ENCODE measurements around the gene TROAP.
"Not testable (repeated sequence)": the region's sequence is repeated elsewhere in the genome, so short reads cannot be mapped to it uniquely, and the experiment has no call there.

Gene TROAP

DNA sequence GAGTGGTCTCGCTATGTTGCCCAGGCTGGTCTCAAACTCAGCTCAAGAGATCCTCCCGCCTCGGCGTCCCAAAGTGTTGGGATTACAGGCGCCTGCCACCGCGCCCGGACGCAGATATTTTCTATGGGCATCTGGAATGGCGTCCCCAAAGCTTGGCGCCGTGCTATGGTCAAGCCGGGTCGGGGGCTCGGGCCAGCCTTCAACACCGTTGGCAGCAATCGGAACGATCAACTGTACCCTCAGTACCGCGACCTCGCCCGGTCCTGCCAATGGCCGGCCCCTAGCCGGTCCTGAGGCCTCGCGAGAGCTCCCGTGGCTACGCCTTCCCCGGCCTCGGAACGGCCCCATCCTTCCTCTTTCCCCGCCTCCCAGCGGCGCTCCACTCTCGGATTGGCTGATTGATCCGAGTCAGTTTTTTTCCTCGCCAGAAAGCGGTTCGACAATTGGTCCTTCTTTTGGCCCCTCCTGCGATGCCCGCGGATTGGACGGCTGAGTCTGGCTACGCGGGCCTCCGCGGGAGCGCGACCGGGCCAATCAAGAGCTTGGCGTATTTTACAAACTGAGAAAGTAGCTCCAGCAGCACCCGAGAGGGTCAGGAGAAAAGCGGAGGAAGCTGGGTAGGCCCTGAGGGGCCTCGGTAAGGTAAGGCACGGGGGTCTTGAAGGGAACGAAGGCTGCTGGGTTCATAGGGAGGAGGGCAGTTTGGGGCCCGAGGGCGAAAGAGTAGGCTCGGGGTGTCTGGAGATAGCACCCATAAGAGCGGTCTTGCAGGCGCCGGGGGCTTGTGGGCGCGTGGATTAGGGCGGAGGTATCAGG is at the start of gene TROAP:
Gene TROAP, plus strand, starts transcription at position 548 of the 816 bp plus-strand sequence. CDS start 354 bp downstream, outside the sequence.
- peak; percentile 99 for DNase-seq (ENCODE audit: low spot score)

- DNase-seq (ENCODE audit: low spot score): no peak
Measured at GRCh38 chr12:49273726-49274395, 49.2 kb upstream of the TROAP start.

DNA sequence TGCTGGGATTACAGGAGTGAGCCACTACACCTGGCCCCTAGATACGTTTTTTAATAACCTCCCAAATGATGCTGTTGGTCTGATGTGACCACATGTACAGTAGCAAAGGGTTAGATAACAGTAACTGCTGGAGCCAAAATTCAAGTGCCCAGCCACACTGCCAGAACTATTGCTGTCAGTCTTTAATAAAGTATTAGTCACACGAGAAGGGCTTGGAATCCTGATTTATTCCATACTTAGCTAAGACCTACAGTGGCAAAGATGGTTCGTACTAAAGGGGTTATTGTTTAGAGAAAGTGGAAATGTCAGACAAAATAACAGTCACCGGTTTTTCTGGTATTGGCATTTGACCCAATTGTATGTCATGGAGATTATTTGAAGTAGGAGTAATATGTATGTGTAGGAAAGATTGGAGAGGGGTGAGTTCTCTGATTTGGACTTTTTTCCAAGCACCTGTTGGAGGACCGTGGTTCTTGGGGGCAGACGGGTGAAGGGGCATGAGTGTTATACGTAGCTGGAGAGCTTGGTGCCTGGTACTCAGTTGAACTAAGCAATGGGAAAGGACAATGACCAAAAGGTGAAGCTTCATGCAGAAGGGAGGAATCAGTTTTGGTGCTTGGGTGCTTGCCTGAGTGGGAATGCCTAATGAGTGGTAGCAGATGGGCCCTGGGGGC is 48.5 kb upstream of the TROAP start:
- DNase-seq (ENCODE audit: low spot score): no peak

- no peak for DNase-seq (ENCODE audit: low spot score)
Measured at GRCh38 chr12:49276304-49277290, 46.5 kb upstream of the TROAP start.

DNA sequence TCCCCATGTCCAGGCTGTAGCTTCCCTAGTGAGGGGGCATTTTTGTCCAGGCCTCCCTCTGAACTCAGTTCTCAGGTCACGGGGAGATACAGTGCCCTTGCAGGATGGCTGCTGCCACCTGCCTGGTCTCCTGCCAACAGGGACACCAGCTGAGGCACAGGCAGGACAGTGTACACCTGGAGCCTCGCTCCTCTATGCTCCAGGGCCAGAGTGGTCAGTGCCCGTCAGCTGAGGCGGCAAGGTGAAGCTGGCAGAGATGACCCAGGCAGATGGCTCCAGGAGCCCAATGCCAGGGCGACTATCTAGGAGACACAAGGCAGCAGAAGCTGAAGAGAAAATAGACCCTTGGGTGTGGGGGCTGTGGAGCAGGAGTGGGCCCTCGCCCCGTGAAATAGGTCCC is 45.6 kb upstream of the TROAP start:
- DNase-seq (ENCODE audit: low spot score): no peak

GRCh38 chr12:49279706-49280159 is 43.3 kb upstream of the TROAP start:
- DNase-seq (ENCODE audit: low spot score): no peak

GRCh38 chr12:49280545-49280944 is 42.5 kb upstream of the TROAP start:
- DNase-seq (ENCODE audit: low spot score): not testable (repeated sequence)

DNA sequence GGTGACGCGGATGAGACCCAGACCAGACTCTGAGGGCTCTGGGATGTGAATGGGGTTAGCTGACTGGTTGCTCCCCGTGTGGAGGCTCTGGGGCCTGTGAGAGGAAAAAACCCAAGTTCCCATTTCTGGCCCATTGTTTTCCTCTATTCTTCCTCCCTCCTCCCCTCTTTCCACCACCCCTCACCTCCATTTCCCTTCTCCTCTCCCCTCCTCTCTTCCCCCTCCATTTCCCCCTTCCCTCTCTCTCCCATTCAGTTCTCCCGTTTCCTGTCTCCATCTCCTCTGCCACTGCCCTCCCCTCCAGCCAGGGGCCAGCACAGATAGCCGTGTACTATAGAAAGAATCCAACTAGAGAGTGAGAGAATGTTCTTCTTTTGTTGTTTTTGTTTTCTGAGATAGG is 40.8 kb upstream of the TROAP start:
- no peak for DNase-seq (ENCODE audit: low spot score)

- DNase-seq (ENCODE audit: low spot score): not testable (repeated sequence)
Measured at GRCh38 chr12:49282740-49283375, 40.2 kb upstream of the TROAP start.

- no peak for DNase-seq (ENCODE audit: low spot score)
Measured at GRCh38 chr12:49283541-49284429, 39.3 kb upstream of the TROAP start.

- DNase-seq (ENCODE audit: low spot score): no peak
Measured at GRCh38 chr12:49284672-49285071, 38.4 kb upstream of the TROAP start.

GRCh38 chr12:49287876-49288275 is 35.2 kb upstream of the TROAP start:
- no peak for DNase-seq (ENCODE audit: low spot score)

DNA sequence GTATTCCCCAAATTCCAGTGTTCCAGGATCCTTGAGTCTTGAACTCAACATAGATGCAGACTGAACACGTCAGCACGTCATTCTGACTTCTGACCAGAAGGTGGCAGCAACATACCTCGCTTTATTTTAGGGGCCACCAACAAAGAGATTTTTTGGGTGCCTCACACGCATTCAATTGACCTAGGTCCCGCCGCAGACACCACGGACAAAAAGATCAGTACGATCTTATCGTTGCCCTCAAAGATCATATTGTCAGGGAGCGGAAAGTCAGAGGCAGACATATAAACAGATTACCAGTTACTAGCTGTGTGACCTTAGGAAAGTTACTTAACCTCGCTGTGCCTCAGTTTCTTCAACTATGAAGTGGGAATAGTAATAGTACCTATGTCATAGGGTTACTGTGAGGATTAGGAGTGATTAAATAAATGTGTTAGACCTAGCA is 34.6 kb upstream of the TROAP start:
- peak; percentile 78 for DNase-seq (ENCODE audit: low spot score)

DNA sequence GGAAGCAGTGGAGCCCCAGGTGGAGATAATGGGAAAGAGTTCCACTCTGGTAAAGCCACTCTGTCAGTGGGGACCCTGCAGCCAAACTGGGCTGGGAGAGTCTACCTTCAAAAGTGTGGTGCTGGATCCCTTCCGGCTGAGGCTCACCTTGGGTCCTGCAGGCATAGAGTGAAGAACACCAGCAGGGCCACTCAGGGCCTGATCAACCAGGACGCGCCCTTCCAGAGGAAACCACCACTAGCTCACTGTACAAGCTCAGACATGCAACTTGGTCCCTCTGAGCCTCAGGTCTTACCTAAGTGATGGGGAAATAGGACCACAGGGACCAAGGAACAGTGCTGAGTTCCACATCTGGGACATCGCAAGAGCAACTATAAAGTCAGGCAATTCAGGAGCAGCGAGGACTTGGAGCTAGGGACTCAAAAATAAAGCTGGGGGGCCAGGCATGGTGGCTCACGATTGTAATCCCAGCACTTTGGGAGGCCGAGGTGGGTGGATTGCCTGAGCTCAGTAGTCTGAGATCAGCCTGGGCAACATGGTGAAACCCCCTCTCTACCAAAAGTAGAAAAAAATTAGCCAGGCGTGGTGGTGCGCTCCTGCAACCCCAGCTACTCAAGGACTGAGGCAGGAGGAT is 34.0 kb upstream of the TROAP start:
- DNase-seq (ENCODE audit: low spot score): no peak

DNA sequence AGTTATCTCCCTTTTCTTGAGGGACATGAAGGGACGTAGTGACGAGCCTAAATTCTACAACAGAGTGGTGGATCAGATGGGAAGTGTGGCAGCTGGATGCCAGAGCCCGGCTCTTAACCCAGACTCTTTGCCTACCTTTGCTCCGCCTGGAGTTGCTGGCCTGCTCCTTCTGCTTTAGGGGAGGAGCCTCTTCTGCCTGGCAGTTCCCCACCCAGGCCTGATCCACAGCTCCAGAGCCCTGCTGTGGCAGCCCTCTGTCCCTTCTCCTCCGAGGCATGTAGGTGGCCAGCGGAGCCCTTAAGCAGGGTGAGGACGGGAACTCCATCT is 30.4 kb upstream of the TROAP start:
- DNase-seq (ENCODE audit: low spot score): no peak

DNA sequence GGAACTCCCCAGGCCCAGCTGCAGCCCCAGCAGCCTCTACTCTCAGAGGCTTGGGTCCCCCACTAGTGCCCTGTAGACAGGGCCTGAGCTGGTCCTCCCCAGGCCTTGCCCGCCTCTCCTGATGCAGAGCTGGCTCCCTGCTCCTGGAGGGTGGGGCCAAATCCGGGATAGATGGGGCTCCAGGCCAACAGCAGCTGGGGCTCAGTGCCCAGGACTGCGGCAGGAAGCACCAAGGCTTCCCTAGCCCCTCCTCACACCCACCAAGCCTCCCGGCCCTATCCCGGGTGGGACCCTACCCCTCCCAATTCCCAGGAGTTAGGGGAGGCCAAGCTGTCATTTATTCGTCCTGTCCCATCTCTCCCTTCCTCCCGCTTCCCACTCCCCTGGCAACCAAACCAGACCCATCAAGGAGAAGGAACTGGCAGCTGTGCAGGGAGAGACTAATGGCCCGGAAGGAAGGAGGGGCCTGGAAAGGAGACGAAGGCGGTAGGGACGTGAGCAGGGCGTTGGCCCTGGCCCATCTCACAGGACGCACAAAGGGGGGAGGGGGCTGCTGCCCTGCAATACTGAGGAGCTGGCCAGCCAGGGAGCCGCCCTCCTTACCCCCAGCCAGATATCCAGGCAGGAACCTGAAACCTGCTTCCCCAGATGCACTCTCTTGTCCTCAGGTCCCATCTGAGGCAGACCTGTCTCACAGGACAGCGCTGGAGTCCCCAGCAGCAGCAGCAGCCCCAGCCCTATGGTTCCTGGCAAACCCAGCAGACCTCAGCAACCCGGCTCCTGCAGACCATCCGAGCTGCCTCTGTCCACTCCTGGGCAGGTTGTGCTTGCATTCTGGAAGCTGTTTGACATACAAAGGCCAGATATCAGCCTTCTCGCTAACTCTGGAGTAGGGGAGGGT is 29.7 kb upstream of the TROAP start:
- peak; percentile 63 for DNase-seq (ENCODE audit: low spot score)

GRCh38 chr12:49294086-49294803 is 28.8 kb upstream of the TROAP start:
- DNase-seq (ENCODE audit: low spot score): no peak

- no peak for DNase-seq (ENCODE audit: low spot score)
Measured at GRCh38 chr12:49294804-49295081, 28.3 kb upstream of the TROAP start.

Data from ecto neural progenitor cell (in vitro differentiated cells).